ENCODE measurements around the gene DDX59. TPM values are rescaled to one million over a fixed set of nuclear protein-coding genes. Genes with fewer than 3 reads are reported as not detected.

DDX59 gene
- total RNA-seq, 6 experiments from 2014 or later, result 6.7 to 12.4 (median 8.8) TPM

DNA sequence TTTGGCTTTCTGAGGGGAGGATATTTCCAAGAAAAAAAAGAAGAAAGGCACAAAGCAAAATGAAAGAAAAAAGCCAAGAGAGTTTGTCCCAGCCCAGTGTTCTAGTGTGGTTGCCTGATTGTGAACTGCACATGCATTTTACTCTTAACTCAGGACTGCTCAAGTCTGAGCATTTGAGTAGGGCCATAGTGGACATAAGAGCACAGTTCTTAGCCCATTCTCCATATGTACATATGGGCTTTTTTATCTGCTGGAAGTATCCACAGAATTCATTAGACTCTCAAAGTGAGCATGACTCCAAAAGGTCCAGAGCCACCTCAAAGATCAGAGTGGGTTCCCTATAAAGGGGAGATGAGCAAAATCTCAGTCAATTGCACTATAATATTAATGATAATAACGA lies 13.6 kb upstream of the DDX59 start:
- no peak for ATAC-seq
- no peaks in the 10 kb centered on the region for H3K9me3 ChIP-seq
- H3K27ac ChIP-seq, result no peak overlapping the region
- TF ChIP-seq, protein P1, sequence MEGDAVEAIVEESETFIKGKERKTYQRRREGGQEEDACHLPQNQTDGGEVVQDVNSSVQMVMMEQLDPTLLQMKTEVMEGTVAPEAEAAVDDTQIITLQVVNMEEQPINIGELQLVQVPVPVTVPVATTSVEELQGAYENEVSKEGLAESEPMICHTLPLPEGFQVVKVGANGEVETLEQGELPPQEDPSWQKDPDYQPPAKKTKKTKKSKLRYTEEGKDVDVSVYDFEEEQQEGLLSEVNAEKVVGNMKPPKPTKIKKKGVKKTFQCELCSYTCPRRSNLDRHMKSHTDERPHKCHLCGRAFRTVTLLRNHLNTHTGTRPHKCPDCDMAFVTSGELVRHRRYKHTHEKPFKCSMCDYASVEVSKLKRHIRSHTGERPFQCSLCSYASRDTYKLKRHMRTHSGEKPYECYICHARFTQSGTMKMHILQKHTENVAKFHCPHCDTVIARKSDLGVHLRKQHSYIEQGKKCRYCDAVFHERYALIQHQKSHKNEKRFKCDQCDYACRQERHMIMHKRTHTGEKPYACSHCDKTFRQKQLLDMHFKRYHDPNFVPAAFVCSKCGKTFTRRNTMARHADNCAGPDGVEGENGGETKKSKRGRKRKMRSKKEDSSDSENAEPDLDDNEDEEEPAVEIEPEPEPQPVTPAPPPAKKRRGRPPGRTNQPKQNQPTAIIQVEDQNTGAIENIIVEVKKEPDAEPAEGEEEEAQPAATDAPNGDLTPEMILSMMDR (IDR thresholded peaks at IDR 0.05), result no peak
- no peak for TF ChIP-seq POLR2A (IDR thresholded peaks at IDR 0.05)
- H3K36me3 ChIP-seq, result no peaks in the 10 kb centered on the region
- no peak overlapping the region for H3K4me3 ChIP-seq
- WGBS (ENCODE audit: insufficient coverage, low coverage, low lambda C conversion rate, missing lambda C conversion rate), result 0% methylated on average over 1 of the region's 1 CpG
- intact Hi-C loops (cut with DNase I), result no loop called here
- H3K4me1 ChIP-seq, result no peaks in the 10 kb centered on the region
- DNase-seq, result no peak
- no peaks in the 10 kb centered on the region for H3K27me3 ChIP-seq

DNA sequence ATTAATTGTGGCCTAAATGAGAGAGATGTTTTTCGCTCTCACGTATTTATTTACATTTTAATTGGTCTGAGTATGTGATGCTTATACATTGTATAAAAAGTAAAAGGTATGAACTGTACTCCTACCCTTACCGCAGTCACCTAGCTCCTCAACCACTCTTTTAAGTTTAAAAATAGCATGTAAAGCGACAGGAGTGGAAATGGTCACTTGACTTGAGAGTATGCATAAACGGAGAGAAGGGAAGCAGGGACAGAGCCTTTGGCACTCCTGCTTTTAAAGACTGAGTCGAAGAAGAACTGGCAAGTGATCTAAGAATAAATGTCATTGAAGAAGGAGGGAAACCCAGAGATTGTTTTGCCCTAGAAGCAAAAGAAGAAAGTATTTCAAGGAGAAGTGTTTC lies 11.5 kb upstream of the DDX59 start:
- no peak for TF ChIP-seq POLR2A (IDR thresholded peaks at IDR 0.05)
- TF ChIP-seq, protein P1 (IDR thresholded peaks at IDR 0.05), result no peak
- WGBS (ENCODE audit: insufficient coverage, low coverage, low lambda C conversion rate, missing lambda C conversion rate), result 57% methylated on average over 6 of the region's 6 CpGs
- intact Hi-C loops (cut with DNase I), result no loop called here
- H3K36me3 ChIP-seq, result no peaks in the 10 kb centered on the region
- H3K27ac ChIP-seq, result no peak overlapping the region
- no peak overlapping the region for H3K4me3 ChIP-seq
- DNase-seq (no peak), ATAC-seq (no peak)
- H3K4me1 ChIP-seq, result no peaks in the 10 kb centered on the region
- no peaks in the 10 kb centered on the region for H3K27me3 ChIP-seq
- no peaks in the 10 kb centered on the region for H3K9me3 ChIP-seq

DNA sequence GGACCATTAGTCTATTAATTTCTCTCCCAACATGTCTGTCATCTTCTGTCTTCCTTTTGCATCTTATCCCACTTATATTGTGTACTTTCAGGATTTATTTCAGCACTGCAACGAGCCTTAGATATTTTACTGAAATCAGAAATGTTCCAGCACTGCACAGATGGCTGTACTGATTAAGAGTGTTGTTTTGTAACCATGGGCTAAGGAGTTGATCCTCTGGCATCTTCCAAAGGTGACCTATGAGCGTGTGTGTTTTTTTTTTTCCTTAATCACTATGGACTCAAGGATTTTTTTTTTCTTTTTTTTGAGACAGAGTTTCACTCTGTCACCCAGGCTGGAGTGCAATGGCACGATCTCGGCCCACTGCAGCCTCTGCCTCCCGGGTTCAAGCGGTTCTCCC lies 7.1 kb upstream of the DDX59 start:
- WGBS (ENCODE audit: insufficient coverage, low coverage, low lambda C conversion rate, missing lambda C conversion rate), result 93% methylated on average over 6 of the region's 6 CpGs
- intact Hi-C loops (cut with DNase I), result no loop called here
- no peak overlapping the region for H3K27ac ChIP-seq

GRCh38 chr1:200675588-200675852 lies 5.8 kb upstream of the DDX59 start:
- intact Hi-C loops (cut with DNase I), result no loop called here
- Histone ChIP-seq H3K36me3 (no peaks in the 10 kb centered on the region), H3K27ac (no peak overlapping the region), H3K9me3 (no peaks in the 10 kb centered on the region), H3K4me1 (peaks cover 0 to 8% (median 3%) of the 10 kb centered on the region in 4 donors), H3K4me3 (no peak overlapping the region), H3K27me3 (no peaks in the 10 kb centered on the region)
- TF ChIP-seq, protein P1 (IDR thresholded peaks at IDR 0.05), result no peak
- TF ChIP-seq POLR2A (IDR thresholded peaks at IDR 0.05), result no peak
- DNase-seq (no peak), ATAC-seq (no peak)
- WGBS (ENCODE audit: insufficient coverage, low coverage, low lambda C conversion rate, missing lambda C conversion rate), result 66% methylated on average over 4 of the region's 4 CpGs

More for the DNA sequence above, 7.1 kb upstream of the DDX59 start:
- Histone ChIP-seq H3K4me1 (peaks cover 0 to 6% (median 0%) of the 10 kb centered on the region in 4 donors), H3K4me3 (no peak overlapping the region), H3K36me3 (no peaks in the 10 kb centered on the region), H3K9me3 (no peaks in the 10 kb centered on the region), H3K27me3 (no peaks in the 10 kb centered on the region)
- ATAC-seq (no peak), DNase-seq (no peak)
- TF ChIP-seq, protein P1 (IDR thresholded peaks at IDR 0.05), result no peak
- no peak for TF ChIP-seq POLR2A (IDR thresholded peaks at IDR 0.05)
